HepG2 (cell line): ENCODE data around the gene TOLLIP. TPM values are rescaled to one million over a fixed set of nuclear protein-coding genes. Genes with fewer than 3 reads are reported as not detected.

Experiments used
- ATAC-seq: fragments of 200-7000 bp; cut with Tn5 transposase; 3 replicates; pipeline ENCODE4 v1.9.1; 2020; ENCODE audit warnings: mild to moderate bottlenecking, moderate library complexity
- BruUV-seq: library from RNA; stranded (reverse); fragments of 400-500 nt; replicated peaks from 2 replicates; lab custom pipeline; 2021; lab: Mats Ljungman, UMichigan
- CTCF ChIA-PET: fragments of 300-600 bp; formaldehyde crosslinking; extraction: SDS; loops from one replicate; lab custom pipeline; 2021; ENCODE audit warnings: low total read pairs, inconsistent platforms, low intra/inter-chr PET ratio; lab: Yijun Ruan, JAX
- POLR2A ChIA-PET: fragments of 350-600 bp; sonication (Branson Sonifier 250); formaldehyde crosslinking; loops from one replicate; lab custom pipeline; 2020; ENCODE audit warnings: antibody characterized with exemption, inconsistent platforms; lab: Yijun Ruan, JAX
- DNase-seq: peaks from one replicate; pipeline ENCODE4 v3.0.0-alpha.2; 2015; ENCODE audit warnings: low spot score
- FAIRE-seq: peaks from 3 replicates; lab custom pipeline; 2011; peaks lifted over from hg19 to GRCh38; lab: Jason Lieb, UNC
- H2AFZ ChIP-seq: one replicate; pipeline ENCODE4 v1.6.1; 2011; ENCODE audit warnings: low read length, inconsistent platforms
- H3K27ac ChIP-seq: fragments of 300-600 bp; 3 replicates; pipeline ENCODE4 v1.8.0; 2011; ENCODE audit warnings: mixed run types, mild to moderate bottlenecking, mixed read lengths, low read length, inconsistent platforms; ENCODE audit not compliant: insufficient read depth; ENCODE audit errors: extremely low read length
- H3K27me3 ChIP-seq, 2 experiments: fragments of 200-600 bp in 1 of 2; 2 replicates in 1 of 2; 3 replicates in 1 of 2; pipeline versions ENCODE4 v1.6.0 to v1.8.0; 2011; ENCODE audit warnings: low read length in 2 of 2, mild to moderate bottlenecking in 2 of 2, moderate library complexity in 2 of 2, inconsistent platforms in 1 of 2; ENCODE audit not compliant: insufficient read depth in 2 of 2, control insufficient read depth in 1 of 2
- H3K36me3 ChIP-seq, 2 experiments: fragments of 200-600 bp in 1 of 2; replicated peaks in 1 of 2; 2 replicates in 1 of 2; 3 replicates in 1 of 2; pipeline versions ENCODE4 v1.5.1 to v1.8.0; 2011; ENCODE audit warnings: low read length in 2 of 2, inconsistent platforms in 1 of 2; ENCODE audit not compliant: insufficient read depth in 2 of 2, control insufficient read depth in 1 of 2
- H3K4me1 ChIP-seq: 2 replicates; pipeline ENCODE4 v1.5.1; 2012; ENCODE audit warnings: low read length, inconsistent platforms; ENCODE audit not compliant: insufficient read depth
- H3K4me2 ChIP-seq: 2 replicates; pipeline ENCODE4 v1.6.0; 2011; ENCODE audit warnings: low read depth, low read length, inconsistent platforms
- H3K4me3 ChIP-seq, 3 experiments: fragments of 200-600 bp in 1 of 3; sonication (generic), shearing (Covaris generic) in 1 of 3; replicated peaks in 1 of 3; 2 replicates each; pipeline ENCODE4 v1.5.1; 2011 to 2016; ENCODE audit warnings: low read length in 3 of 3, inconsistent platforms in 2 of 3, low read depth in 2 of 3, mild to moderate bottlenecking in 2 of 3, control low read depth in 1 of 3, mixed read lengths in 1 of 3; ENCODE audit not compliant: insufficient read depth in 1 of 3
- H3K79me2 ChIP-seq: one replicate; pipeline ENCODE4 v1.6.1; 2011; ENCODE audit warnings: low read length, inconsistent platforms; ENCODE audit not compliant: insufficient read depth
- H3K9ac ChIP-seq: 2 replicates; pipeline ENCODE4 v1.6.0; 2011; ENCODE audit warnings: mild to moderate bottlenecking, low read depth, low read length, inconsistent platforms; ENCODE audit not compliant: insufficient read depth
- H3K9me3 ChIP-seq: 2 replicates; pipeline ENCODE4 v1.5.1; 2012; ENCODE audit warnings: mild to moderate bottlenecking, low read length
- H4K20me1 ChIP-seq: 2 replicates; pipeline ENCODE4 v1.6.0; 2011; ENCODE audit warnings: inconsistent platforms, mild to moderate bottlenecking, low read length, moderate library complexity; ENCODE audit not compliant: insufficient read depth
- ATAD3A ChIP-seq: sonication (generic); formaldehyde crosslinking; IDR thresholded peaks from 2 replicates; pipeline ENCODE4 v1.4.0; 2020; ENCODE audit warnings: missing genetic modification reagents
- GFI1 ChIP-seq: sonication (generic); formaldehyde crosslinking; IDR thresholded peaks from 2 replicates; pipeline ENCODE4 v1.5.0; 2020; ENCODE audit warnings: missing genetic modification reagents, mild to moderate bottlenecking, borderline replicate concordance
- KMT2B ChIP-seq: IDR thresholded peaks from 2 replicates; pipeline ENCODE4 v1.6.1; 2016; ENCODE audit warnings: missing genetic modification reagents, missing compliant biosample characterization
- NCOA1 ChIP-seq: sonication (generic); formaldehyde crosslinking; IDR thresholded peaks from 2 replicates; pipeline ENCODE4 v1.9.0; 2021; ENCODE audit warnings: missing genetic modification reagents
- NFYC ChIP-seq: IDR thresholded peaks from 2 replicates; pipeline ENCODE4 v1.6.1; 2016; ENCODE audit warnings: missing genetic modification reagents, missing compliant biosample characterization
- TEAD3 ChIP-seq: optimal IDR thresholded peaks from 2 replicates; pipeline ENCODE3; 2016; ENCODE audit warnings: borderline replicate concordance
- XRCC5 ChIP-seq: fragments of 200-400 bp; formaldehyde crosslinking; optimal IDR thresholded peaks from 2 replicates; pipeline ENCODE3; 2017; ENCODE audit warnings: mild to moderate bottlenecking, low read length
- ZNF143 ChIP-seq: sonication (generic); formaldehyde crosslinking; IDR thresholded peaks from 2 replicates; pipeline ENCODE4 v1.4.0; 2020; ENCODE audit warnings: missing genetic modification reagents
- ZNF20 ChIP-seq: sonication (generic); formaldehyde crosslinking; IDR thresholded peaks from 2 replicates; pipeline ENCODE4 v1.4.0; 2020; ENCODE audit warnings: mild to moderate bottlenecking, moderate library complexity, missing genetic modification reagents
- ZNF343 ChIP-seq: sonication (generic); formaldehyde crosslinking; IDR thresholded peaks from 2 replicates; pipeline ENCODE4 v1.4.0; 2020; ENCODE audit warnings: mild to moderate bottlenecking, missing genetic modification reagents
- ZNF766 ChIP-seq: sonication (generic); formaldehyde crosslinking; IDR thresholded peaks from 2 replicates; pipeline ENCODE4 v1.5.0; 2020; ENCODE audit warnings: missing genetic modification reagents, borderline replicate concordance
- WGBS: methylation state at CpG from one replicate; pipeline ENCODE4 v1.1.6; 2017; ENCODE audit warnings: low lambda C conversion rate; 5-methylcytosine and 5-hydroxymethylcytosine counted together
- in situ Hi-C: cut with HindIII; loops from 2 replicates; pipeline ENCODE4 v1.10.0; 2017; ENCODE audit warnings: low pct_unique_long_range_greater_than_20kb; ENCODE audit not compliant: extremely low pct_ligation_motif_present
- intact Hi-C: fragments of 100-400 bp; cut with micrococcal nuclease; formaldehyde crosslinking; loops from one replicate; pipeline ENCODE4 v1.10.0; 2022; ENCODE audit not compliant: unreplicated experiment
- polyA plus RNA-seq, 8 experiments: library from polyadenylated mRNA; depleted of rRNA in 3 of 8; stranded (reverse) in 7 of 8; unstranded in 1 of 8; fragments of >200 nt; fragmentation: Illumina TruSeq in 4 of 8; extraction: Trizol in 4 of 8; gene quantifications; 2 replicates each; pipeline versions ENCODE4 v1.2.1 to v1.2.3, GENCODE V29; 2011 to 2016; ENCODE audit warnings: low read depth in 4 of 8, missing spikeins in 1 of 8, mixed read lengths in 1 of 8; ENCODE audit not compliant: insufficient read depth in 1 of 8
- total RNA-seq, 5 experiments: library from RNA; depleted of rRNA; stranded (reverse); fragments of >200 nt; fragmentation: Illumina TruSeq; extraction: Trizol; gene quantifications; 2 replicates each; pipeline ENCODE4 v1.2.3, GENCODE V29; 2016; ENCODE audit warnings: low read depth in 1 of 5
- TF ChIP-seq, protein P1 (sequence below): sonication (generic); formaldehyde crosslinking; IDR thresholded peaks from 2 replicates; pipeline ENCODE4 v1.4.0; 2020; ENCODE audit warnings: missing genetic modification reagents, mild to moderate bottlenecking, borderline replicate concordance
- TF ChIP-seq, protein P2 (sequence below): sonication (generic); formaldehyde crosslinking; IDR thresholded peaks from 2 replicates; pipeline ENCODE4 v1.4.0; 2020; ENCODE audit warnings: missing genetic modification reagents
- TF ChIP-seq, protein P3 (sequence below): sonication (generic); formaldehyde crosslinking; IDR thresholded peaks from 2 replicates; pipeline ENCODE4 v1.5.0; 2020; ENCODE audit warnings: missing genetic modification reagents
- TF ChIP-seq, protein P4 (sequence below): sonication (generic); formaldehyde crosslinking; IDR thresholded peaks from 2 replicates; pipeline ENCODE4 v1.8.1; 2023; ENCODE audit warnings: missing genetic modification reagents, mild to moderate bottlenecking, borderline replicate concordance

TOLLIP gene
- total and polyA plus RNA-seq, 2 of the 13 experiments (the other 11 are each of a cell fraction or from before 2014, with no cell fraction given), result 25.9 to 47.5 TPM

DNA sequence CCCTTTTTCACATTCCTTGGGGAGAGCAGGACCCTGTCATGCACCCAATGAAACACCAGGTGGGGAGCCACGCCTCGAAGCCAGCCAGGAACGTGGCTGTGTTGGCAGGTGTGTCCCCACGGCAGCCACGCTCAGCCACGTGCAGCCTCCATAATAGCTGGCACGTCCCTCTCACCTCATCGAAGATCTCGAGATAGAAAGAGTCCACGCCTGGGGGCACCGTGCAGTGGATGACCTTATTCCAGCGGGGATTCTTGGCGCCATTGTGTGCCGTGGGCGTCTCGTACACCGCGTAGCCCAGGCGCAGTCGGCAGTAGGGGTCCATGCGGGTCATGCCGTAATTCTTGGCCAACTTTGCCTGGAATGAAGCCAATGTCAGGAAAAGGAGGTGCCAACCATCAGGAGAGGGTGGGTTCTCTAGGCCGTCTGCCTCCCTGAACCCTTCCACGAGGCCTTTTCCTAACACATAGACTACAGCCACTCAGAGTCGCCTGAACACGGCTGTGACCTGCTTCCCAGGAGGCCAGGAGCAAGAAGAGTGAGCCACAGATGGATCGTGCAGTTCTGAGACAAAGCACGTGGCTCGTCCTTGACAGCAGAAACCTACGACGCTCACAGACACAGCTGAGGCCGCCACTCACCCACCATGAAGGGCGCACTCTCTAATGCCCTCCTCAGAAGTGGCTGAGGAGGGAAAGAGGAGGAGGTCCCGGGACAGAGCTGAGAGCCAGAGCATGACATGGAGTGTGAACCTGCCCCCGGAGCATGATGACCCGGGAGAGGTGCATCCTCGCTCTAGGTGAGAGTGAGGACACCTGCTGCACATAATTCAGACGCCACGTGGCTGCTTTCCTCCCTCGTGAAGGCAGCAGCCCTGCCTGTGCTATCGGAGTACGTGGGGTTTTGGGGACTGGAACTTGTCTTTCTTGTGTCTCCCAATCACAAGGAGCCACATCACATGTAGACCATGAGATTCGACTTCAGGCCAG, 19.1 kb downstream of the TOLLIP start (continued):
- TF ChIP-seq KMT2B (CRISPR knock-in tag) (no peak), ZNF143 (CRISPR knock-in tag) (no peak), TEAD3 (CRISPR knock-in tag) (no peak), ZNF766 (CRISPR knock-in tag) (no peak), ZNF20 (CRISPR knock-in tag) (no peak), ZNF343 (CRISPR knock-in tag) (no peak)
- TF ChIP-seq, protein P1, sequence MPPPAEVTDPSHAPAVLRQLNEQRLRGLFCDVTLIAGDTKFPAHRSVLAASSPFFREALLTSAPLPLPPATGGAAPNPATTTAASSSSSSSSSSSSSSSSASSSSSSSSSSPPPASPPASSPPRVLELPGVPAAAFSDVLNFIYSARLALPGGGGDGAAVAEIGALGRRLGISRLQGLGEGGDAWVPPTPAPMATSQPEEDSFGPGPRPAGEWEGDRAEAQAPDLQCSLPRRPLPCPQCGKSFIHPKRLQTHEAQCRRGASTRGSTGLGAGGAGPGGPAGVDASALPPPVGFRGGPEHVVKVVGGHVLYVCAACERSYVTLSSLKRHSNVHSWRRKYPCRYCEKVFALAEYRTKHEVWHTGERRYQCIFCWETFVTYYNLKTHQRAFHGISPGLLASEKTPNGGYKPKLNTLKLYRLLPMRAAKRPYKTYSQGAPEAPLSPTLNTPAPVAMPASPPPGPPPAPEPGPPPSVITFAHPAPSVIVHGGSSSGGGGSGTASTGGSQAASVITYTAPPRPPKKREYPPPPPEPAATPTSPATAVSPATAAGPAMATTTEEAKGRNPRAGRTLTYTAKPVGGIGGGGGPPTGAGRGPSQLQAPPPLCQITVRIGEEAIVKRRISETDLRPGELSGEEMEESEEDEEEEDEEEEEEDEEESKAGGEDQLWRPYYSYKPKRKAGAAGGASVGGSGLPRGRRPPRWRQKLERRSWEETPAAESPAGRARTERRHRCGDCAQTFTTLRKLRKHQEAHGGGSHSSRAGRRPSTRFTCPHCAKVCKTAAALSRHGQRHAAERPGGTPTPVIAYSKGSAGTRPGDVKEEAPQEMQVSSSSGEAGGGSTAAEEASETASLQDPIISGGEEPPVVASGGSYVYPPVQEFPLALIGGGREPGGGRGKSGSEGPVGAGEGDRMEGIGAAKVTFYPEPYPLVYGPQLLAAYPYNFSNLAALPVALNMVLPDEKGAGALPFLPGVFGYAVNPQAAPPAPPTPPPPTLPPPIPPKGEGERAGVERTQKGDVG, result no peak

DNA sequence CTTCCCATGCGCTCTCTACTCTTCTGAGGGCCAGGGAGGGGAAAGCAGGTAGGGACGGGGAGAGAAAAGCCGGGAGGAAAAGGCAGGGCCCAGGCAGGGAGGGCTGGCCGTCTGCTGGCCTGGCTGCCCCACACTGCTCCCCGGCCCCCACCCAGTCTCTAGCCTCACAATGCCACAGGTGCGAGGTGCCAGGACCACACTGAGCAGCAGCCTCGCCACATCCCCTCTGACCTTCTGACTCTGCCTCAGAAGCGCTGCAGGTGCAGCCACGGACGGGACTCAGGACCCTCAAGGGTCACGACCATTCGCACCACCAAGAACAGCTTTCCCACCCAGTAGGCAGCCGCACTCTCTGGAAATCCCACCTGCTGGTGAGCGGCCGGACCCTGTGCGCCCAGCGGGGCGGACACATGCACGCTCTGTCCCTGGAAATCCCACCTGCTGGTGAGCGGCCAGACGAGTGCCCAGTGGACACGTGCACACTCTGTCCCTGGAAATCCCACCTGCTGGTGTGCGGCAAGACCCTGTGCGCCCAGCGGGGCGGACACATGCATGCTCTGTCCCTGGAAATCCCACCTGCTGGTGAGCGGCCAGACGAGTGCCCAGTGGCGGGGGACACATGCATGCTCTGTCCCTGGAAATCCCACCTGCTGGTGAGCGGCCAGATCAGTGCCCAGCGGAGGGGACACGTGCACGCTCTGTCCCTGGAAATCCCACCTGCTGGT, 20.1 kb downstream of the TOLLIP start:
- in situ Hi-C loops, result no loop called here
- CTCF ChIA-PET, result no interaction called here
- H3K27ac ChIP-seq, result no peak overlapping the region
- H3K4me1 ChIP-seq, result no peaks in the 10 kb centered on the region
- H3K27me3 ChIP-seq, result no peaks in the 10 kb centered on the region; a peak in 1 of 5 replicates
- whole genome bisulfite sequencing, result 96% methylated on average over 26 of the region's 33 CpGs
- no peak overlapping the region for H3K9ac ChIP-seq
- no peak overlapping the region for H2AFZ ChIP-seq
- H3K79me2 ChIP-seq, result peaks cover 4% of the 10 kb centered on the region
- H4K20me1 ChIP-seq, result no peaks in the 10 kb centered on the region
- POLR2A ChIA-PET, result no interaction called here
- no peak overlapping the region for H3K4me2 ChIP-seq
- no peaks in the 10 kb centered on the region for H3K9me3 ChIP-seq
- peaks cover 52 to 75% of the 10 kb centered on the region in 2 experiments; a peak in 4 of 5 replicates for H3K36me3 ChIP-seq
- BruUV-seq, result no TSS peak
- ATAC-seq, result no peak
- no peak overlapping the region for H3K4me3 ChIP-seq
- no peak for FAIRE-seq
- intact Hi-C loops, result no loop called here
- DNase-seq, result no peak
- no peak for TF ChIP-seq GFI1 (CRISPR knock-in tag)
- no peak for TF ChIP-seq NFYC (CRISPR knock-in tag)
- TF ChIP-seq, protein P2, sequence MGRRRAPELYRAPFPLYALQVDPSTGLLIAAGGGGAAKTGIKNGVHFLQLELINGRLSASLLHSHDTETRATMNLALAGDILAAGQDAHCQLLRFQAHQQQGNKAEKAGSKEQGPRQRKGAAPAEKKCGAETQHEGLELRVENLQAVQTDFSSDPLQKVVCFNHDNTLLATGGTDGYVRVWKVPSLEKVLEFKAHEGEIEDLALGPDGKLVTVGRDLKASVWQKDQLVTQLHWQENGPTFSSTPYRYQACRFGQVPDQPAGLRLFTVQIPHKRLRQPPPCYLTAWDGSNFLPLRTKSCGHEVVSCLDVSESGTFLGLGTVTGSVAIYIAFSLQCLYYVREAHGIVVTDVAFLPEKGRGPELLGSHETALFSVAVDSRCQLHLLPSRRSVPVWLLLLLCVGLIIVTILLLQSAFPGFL (CRISPR knock-in tag), result no peak
- TF ChIP-seq ATAD3A, result no peak
- no peak for TF ChIP-seq NCOA1
- TF ChIP-seq XRCC5, result no peak
- TF ChIP-seq, protein P3, sequence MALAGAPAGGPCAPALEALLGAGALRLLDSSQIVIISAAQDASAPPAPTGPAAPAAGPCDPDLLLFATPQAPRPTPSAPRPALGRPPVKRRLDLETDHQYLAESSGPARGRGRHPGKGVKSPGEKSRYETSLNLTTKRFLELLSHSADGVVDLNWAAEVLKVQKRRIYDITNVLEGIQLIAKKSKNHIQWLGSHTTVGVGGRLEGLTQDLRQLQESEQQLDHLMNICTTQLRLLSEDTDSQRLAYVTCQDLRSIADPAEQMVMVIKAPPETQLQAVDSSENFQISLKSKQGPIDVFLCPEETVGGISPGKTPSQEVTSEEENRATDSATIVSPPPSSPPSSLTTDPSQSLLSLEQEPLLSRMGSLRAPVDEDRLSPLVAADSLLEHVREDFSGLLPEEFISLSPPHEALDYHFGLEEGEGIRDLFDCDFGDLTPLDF, result no peak
- TF ChIP-seq, protein P4, sequence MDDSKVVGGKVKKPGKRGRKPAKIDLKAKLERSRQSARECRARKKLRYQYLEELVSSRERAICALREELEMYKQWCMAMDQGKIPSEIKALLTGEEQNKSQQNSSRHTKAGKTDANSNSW (CRISPR knock-in tag), result no peak
